Heart left ventricle (tissue), 16 donors: Measurements from ENCODE around the gene LYZL2. TPM values are rescaled to one million over a fixed set of nuclear protein-coding genes. Genes with fewer than 3 reads are reported as not detected.

Experiments used
- ATAC-seq, 4 donors: fragments of 200-7000 bp; cut with Tn5 transposase; one replicate each; pipeline ENCODE4 v1.9.1; 2020 to 2022; ENCODE audit warnings: moderate library complexity in 4 of 4, mild to moderate bottlenecking in 3 of 4, moderate number of reproducible peaks in 1 of 4
- DNase-seq, 5 donors: peaks; one replicate each; pipeline ENCODE4 v3.0.0-alpha.2; 2020
- H3K27ac ChIP-seq, 12 donors: fragments of 200-600 bp; sonication (generic) in 4 of 12; one replicate each; pipeline versions ENCODE4 v1.5.0 to v1.8.0; 2016 to 2022; ENCODE audit warnings: mild to moderate bottlenecking in 2 of 12
- H3K27me3 ChIP-seq, 9 donors: fragments of 200-600 bp; sonication (generic) in 2 of 9; one replicate each; pipeline versions ENCODE4 v1.5.1 to v1.8.0; 2016 to 2022; ENCODE audit warnings: mild to moderate bottlenecking in 3 of 9
- H3K36me3 ChIP-seq, 9 donors: fragments of 200-600 bp; sonication (generic) in 2 of 9; one replicate each; pipeline versions ENCODE4 v1.5.0 to v1.8.0; 2018 to 2022; ENCODE audit warnings: mild to moderate bottlenecking in 2 of 9
- H3K4me1 ChIP-seq, 12 donors: fragments of 200-600 bp; sonication (generic) in 4 of 12; one replicate each; pipeline versions ENCODE4 v1.5.0 to v1.8.0; 2016 to 2022; ENCODE audit warnings: mild to moderate bottlenecking in 3 of 12
- H3K4me3 ChIP-seq, 12 donors: fragments of 200-600 bp; sonication (generic) in 4 of 12; one replicate each; pipeline versions ENCODE4 v1.5.0 to v1.8.0; 2017 to 2022; ENCODE audit warnings: mild to moderate bottlenecking in 9 of 12, moderate library complexity in 4 of 12
- H3K9me3 ChIP-seq, 12 donors: fragments of 200-600 bp; sonication (generic) in 4 of 12; one replicate each; pipeline versions ENCODE4 v1.5.0 to v1.8.0; 2016 to 2022; ENCODE audit warnings: mild to moderate bottlenecking in 1 of 12
- POLR2A ChIP-seq, 2 donors: fragments of 450-650 bp; IDR thresholded peaks; one replicate each; pipeline ENCODE4 v1.6.1; 2017; ENCODE audit warnings: antibody characterized with exemption in 2 of 2, mild to moderate bottlenecking in 2 of 2, moderate library complexity in 2 of 2
- WGBS, 4 donors: extraction: QIAGEN DNeasy Blood & Tissue Kit in 2 of 4; methylation state at CpG; one replicate each; pipeline versions ENCODE4 v1.1.5 to v1.1.7; 2013 to 2018; 5-methylcytosine and 5-hydroxymethylcytosine counted together
- intact Hi-C, 10 donors: fragments of 100-400 bp; cut with DNase I; formaldehyde crosslinking; loops; one replicate each; pipeline versions ENCODE4 v1.11.1 to v1.14.2; 2022
- polyA plus RNA-seq, 2 donors: library from polyadenylated mRNA; stranded (reverse); fragments of 200-250 nt; gene quantifications; one replicate each; pipeline ENCODE4 v1.2.3, GENCODE V29; 2013
- total RNA-seq, 9 donors: library from RNA; depleted of rRNA in 2 of 9; stranded (reverse); fragments of >200 nt in 2 of 9; fragmentation: NEBNext Ultra II Directional in 3 of 9; extraction: Animal tissue kit (Norgen Biotek cat#: 25700) in 3 of 9; gene quantifications; one replicate each; pipeline versions ENCODE4 v1.1.0 to v1.2.4, GENCODE V29; 2016 to 2023
- TF ChIP-seq, protein P1 (sequence below), 12 donors: fragments of 200-600 bp; sonication (generic) in 4 of 12; IDR thresholded peaks; one replicate each; pipeline versions ENCODE4 v1.5.0 to v1.8.0; 2018 to 2022; ENCODE audit warnings: antibody characterized with exemption in 12 of 12, mild to moderate bottlenecking in 5 of 12
- donor health status: ischemic (EF 13 %, LVEDD 7.1; RV severe dilation, severe dysfunction).
- donor health status: healthy with polysubstance abuse.
- donor health status: DM: no; HTN: yes; CAD: no.
- donor health status: DM: no; HTN: no; CAD: no.
- donor health status: ischemic (EF 25% LVEDD 6.9; RV normal size, moderate dysfunction).
- donor health status: ischemic (EF 25% LVEDD 5.7; RV mildly dilated, moderate dysfunction).
- donor health status: healthy.
- donor health status: DM: yes; HTN: yes; CAD: no.
- donor health status: ischemic (EF 35%, LVEDD 5.7; RV mildly dilated, moderate dysfunction).
- donor health status: nonischemic (EF 11% LVEDD 7.7; RV severe dilation, severe dysfunction).
- donor health status: DM: yes; HTN: yes; CAD: no.
- donor health status: PGD.
- donor health status: ischemic (EF 29% LVEDD 5.4; RV normal size, mild dysfunction).
- donor health status: nonischemic (EF 23%, LVEDD 6.1; RV moderate dilation, normal function).

The LYZL2 gene
- total and polyA plus RNA-seq, 11 donors: not detected

DNA sequence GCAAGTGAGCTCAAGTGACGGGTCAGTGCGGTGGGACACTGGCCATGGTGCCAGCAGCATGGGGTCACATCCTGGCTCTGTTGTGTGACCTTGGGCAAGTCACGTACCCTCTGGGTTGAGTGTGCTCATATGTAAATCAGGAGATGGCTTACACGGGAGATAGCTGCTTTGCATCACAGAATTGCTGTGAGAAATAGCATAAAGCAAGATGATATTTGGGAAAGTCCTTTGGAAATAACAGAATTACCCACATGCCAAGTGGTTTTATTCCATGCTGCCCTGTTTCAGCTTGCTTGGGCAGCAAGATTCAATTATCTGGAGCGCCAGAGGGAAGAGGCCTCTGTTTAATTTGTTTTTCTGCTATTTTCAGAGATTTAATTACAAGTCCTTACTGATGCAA is 48.9 kb downstream of the LYZL2 start:
- Histone ChIP-seq H3K4me3 (no peak overlapping the region), H3K4me1 (peaks cover 0 to 33% (median 9%) of the 10 kb centered on the region in 12 donors), H3K27ac (no peak overlapping the region), H3K27me3 (no peaks in the 10 kb centered on the region), H3K36me3 (no peaks in the 10 kb centered on the region), H3K9me3 (no peaks in the 10 kb centered on the region)
- DNase-seq: no peak
- intact Hi-C loops: loop anchor here in 9 of 10 donors (5.0 to 10.0 kb wide), 7 partner anchors 33 to 586 kb away; no protein-coding TSS in a partner anchor
- WGBS, 4 donors: 88 to 95% (median 92%) methylated on average over 5 of the region's 5 CpGs
- TF ChIP-seq, protein P1, sequence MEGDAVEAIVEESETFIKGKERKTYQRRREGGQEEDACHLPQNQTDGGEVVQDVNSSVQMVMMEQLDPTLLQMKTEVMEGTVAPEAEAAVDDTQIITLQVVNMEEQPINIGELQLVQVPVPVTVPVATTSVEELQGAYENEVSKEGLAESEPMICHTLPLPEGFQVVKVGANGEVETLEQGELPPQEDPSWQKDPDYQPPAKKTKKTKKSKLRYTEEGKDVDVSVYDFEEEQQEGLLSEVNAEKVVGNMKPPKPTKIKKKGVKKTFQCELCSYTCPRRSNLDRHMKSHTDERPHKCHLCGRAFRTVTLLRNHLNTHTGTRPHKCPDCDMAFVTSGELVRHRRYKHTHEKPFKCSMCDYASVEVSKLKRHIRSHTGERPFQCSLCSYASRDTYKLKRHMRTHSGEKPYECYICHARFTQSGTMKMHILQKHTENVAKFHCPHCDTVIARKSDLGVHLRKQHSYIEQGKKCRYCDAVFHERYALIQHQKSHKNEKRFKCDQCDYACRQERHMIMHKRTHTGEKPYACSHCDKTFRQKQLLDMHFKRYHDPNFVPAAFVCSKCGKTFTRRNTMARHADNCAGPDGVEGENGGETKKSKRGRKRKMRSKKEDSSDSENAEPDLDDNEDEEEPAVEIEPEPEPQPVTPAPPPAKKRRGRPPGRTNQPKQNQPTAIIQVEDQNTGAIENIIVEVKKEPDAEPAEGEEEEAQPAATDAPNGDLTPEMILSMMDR (IDR thresholded peaks at IDR 0.05): no peak
- no peak for TF ChIP-seq POLR2A (IDR thresholded peaks at IDR 0.05)
- no peak for ATAC-seq

DNA sequence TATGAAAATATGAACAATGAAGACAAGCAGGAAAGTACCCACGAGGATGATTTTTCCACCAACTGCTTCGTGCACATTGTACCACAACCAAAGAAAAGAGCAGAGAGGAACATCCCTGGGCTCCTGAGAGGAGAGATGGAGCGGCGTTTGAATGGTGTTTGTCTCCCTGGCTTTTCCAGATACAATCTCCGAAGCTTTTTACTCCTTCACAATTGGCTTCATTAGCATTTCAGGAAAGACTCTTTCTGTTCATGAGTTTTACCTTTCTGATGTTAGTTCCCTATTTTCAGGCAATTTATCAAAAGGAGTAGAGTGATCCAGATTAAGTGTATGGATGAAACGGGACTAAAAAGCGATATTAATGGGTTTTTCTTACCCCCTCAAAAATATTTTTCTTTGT is 49.3 kb downstream of the LYZL2 start:
- intact Hi-C loops: loop anchor here in 9 of 10 donors (5.0 to 10.0 kb wide), 7 partner anchors 33 to 585 kb away; no protein-coding TSS in a partner anchor
- no peak for ATAC-seq
- no peak overlapping the region for H3K27ac ChIP-seq

DNA sequence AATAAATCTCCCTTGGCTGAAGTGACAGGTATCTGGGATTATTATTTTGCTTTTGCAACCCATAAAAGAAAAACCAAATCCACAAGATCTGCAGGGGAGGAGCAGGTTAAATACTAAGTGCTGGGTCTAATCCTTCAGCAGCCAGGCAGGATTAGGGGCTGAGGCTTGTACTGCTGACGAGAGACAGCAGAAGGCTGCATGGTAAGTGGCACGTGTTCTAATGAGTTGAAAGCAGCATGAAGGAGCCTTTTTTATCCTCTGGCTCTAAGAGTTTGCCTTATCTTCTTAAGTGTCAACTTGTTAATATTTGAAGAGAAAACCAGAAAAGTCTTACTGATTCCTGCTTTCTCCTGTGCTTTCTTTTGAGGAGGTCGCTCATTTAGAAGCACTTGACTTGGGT is 50.0 kb downstream of the LYZL2 start:
- no peaks in the 10 kb centered on the region for H3K9me3 ChIP-seq
- ATAC-seq (no peak), DNase-seq (no peak)
- peaks cover 0 to 40% (median 9%) of the 10 kb centered on the region in 12 donors for H3K4me1 ChIP-seq
- no peaks in the 10 kb centered on the region for H3K36me3 ChIP-seq
- intact Hi-C loops: no loop called here
- H3K27me3 ChIP-seq: no peaks in the 10 kb centered on the region
- no peak for TF ChIP-seq POLR2A (IDR thresholded peaks at IDR 0.05)
- TF ChIP-seq, protein P1 (IDR thresholded peaks at IDR 0.05): no peak
- H3K27ac ChIP-seq: no peak overlapping the region
- 84 to 89% (median 87%) methylated on average over 3 of the region's 3 CpGs for WGBS, 4 donors
- H3K4me3 ChIP-seq: no peak overlapping the region

More for the DNA sequence above, 49.3 kb downstream of the LYZL2 start:
- DNase-seq: no peak
- peaks cover 0 to 37% (median 9%) of the 10 kb centered on the region in 12 donors for H3K4me1 ChIP-seq
- 91 to 96% (median 93%) methylated on average over 7 of the region's 7 CpGs for WGBS, 4 donors
- H3K9me3 ChIP-seq: no peaks in the 10 kb centered on the region
- H3K4me3 ChIP-seq: no peak overlapping the region
- TF ChIP-seq POLR2A (IDR thresholded peaks at IDR 0.05): no peak
- TF ChIP-seq, protein P1 (IDR thresholded peaks at IDR 0.05): no peak
- H3K36me3 ChIP-seq: no peaks in the 10 kb centered on the region
- no peaks in the 10 kb centered on the region for H3K27me3 ChIP-seq

DNA sequence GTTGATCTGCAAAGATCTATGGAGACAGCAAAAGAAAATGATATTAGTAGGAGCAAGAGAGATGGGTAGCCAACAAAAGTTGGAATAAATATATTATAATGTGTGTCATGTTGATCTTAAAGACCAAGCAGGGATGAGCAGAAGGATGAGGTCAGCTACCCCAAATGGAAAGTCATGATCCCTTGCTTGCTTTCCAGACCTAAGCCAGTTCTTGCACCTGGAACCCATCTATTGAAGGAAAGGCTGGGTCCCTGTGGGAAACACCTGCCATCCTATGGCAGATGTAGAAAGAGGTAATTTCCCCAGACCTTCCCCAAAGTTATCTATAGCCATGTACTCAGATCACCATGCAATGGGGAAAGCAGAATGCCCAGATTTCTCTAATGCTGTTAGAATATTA is 52.5 kb downstream of the LYZL2 start:
- intact Hi-C loops: no loop called here
- no peak overlapping the region for H3K27ac ChIP-seq
- no peak overlapping the region for H3K4me3 ChIP-seq
- no peak for ATAC-seq
- peaks cover 0 to 27% (median 0%) of the 10 kb centered on the region in 12 donors for H3K4me1 ChIP-seq
- no peaks in the 10 kb centered on the region for H3K27me3 ChIP-seq
- TF ChIP-seq, protein P1 (IDR thresholded peaks at IDR 0.05): no peak
- TF ChIP-seq POLR2A (IDR thresholded peaks at IDR 0.05): no peak
- H3K9me3 ChIP-seq: peaks cover 0 to 5% (median 0%) of the 10 kb centered on the region in 12 donors
- no peaks in the 10 kb centered on the region for H3K36me3 ChIP-seq
- DNase-seq: no peak
